ENCODE results near the gene ISG20.

GRCh38 chr15:88654430-88655102, 15.8 kb downstream of the ISG20 start:
- TF ChIP-seq ARNT (IDR thresholded peaks at IDR 0.05) (no peak), BHLHE40 (IDR thresholded peaks at IDR 0.05; ENCODE audit: borderline replicate concordance) (no peak), FOXK2 (IDR thresholded peaks at IDR 0.05) (no peak), ELF4 (IDR thresholded peaks at IDR 0.05) (no peak), L3MBTL2 (conservative IDR thresholded peaks at IDR 0.05) (no peak)
